Panc1 (cell line): ENCODE data around the gene CRIP2. TPM values are rescaled to one million over a fixed set of nuclear protein-coding genes. Genes with fewer than 3 reads are reported as not detected.

ENCODE experiments used
- ATAC-seq: fragments of 200-7000 bp; cut with Tn5 transposase; 2 replicates; pipeline ENCODE4 v1.9.1; 2020; ENCODE audit warnings: mild to moderate bottlenecking, moderate library complexity
- BruUV-seq: library from RNA; stranded (reverse); fragments of 400-500 nt; replicated peaks from 2 replicates; lab custom pipeline; 2021; lab: Mats Ljungman, UMichigan
- CTCF ChIA-PET: fragments of 300-600 bp; sonication (Branson Sonifier 250); formaldehyde crosslinking; loops from one replicate; lab custom pipeline; 2022; ENCODE audit warnings: antibody characterized with exemption; lab: Charles Lee
- POLR2A ChIA-PET: fragments of 300-600 bp; sonication (Branson Sonifier 250); formaldehyde crosslinking; loops from one replicate; lab custom pipeline; 2022; ENCODE audit warnings: antibody characterized with exemption; lab: Charles Lee
- DNase-seq: peaks from one replicate; pipeline ENCODE4 v3.0.0-alpha.2; 2010; ENCODE audit warnings: low read depth, low spot score
- H3K27ac ChIP-seq: 2 replicates; pipeline ENCODE4 v1.5.1; 2011; ENCODE audit warnings: mild to moderate bottlenecking, low read length, inconsistent platforms
- H3K27me3 ChIP-seq: fragments of 200-500 bp; sonication (Bioruptor generic); 2 replicates; pipeline ENCODE4 v1.6.0; 2014; ENCODE audit warnings: low read length, inconsistent platforms; ENCODE audit not compliant: control insufficient read depth, insufficient read depth
- H3K36me3 ChIP-seq: fragments of 200-500 bp; sonication (Bioruptor generic); 2 replicates; pipeline ENCODE4 v1.5.1; 2014; ENCODE audit warnings: inconsistent platforms, mild to moderate bottlenecking, low read length, moderate library complexity; ENCODE audit not compliant: control insufficient read depth, insufficient read depth
- H3K4me1 ChIP-seq: 2 replicates; pipeline ENCODE4 v1.5.1; 2011; ENCODE audit warnings: inconsistent platforms, mild to moderate bottlenecking, low read length, moderate library complexity; ENCODE audit not compliant: control insufficient read depth, insufficient read depth
- H3K4me3 ChIP-seq, 2 experiments: 2 replicates each; pipeline ENCODE4 v1.5.1; 2011 to 2012; ENCODE audit warnings: low read depth in 2 of 2, low read length in 2 of 2, mild to moderate bottlenecking in 2 of 2, inconsistent platforms in 1 of 2, moderate library complexity in 1 of 2
- H3K9me3 ChIP-seq: fragments of 200-500 bp; sonication (Bioruptor generic); 2 replicates; pipeline ENCODE4 v1.5.1; 2014; ENCODE audit warnings: low read depth, mild to moderate bottlenecking, inconsistent platforms, low read length, moderate library complexity; ENCODE audit not compliant: control insufficient read depth, insufficient read depth
- CTCF ChIP-seq: fragments of 450-650 bp; IDR thresholded peaks from 2 replicates; pipeline ENCODE4 v1.5.1; 2017; ENCODE audit warnings: mild to moderate bottlenecking
- POLR2AphosphoS5 ChIP-seq: IDR thresholded peaks from 2 replicates; pipeline ENCODE4 v1.6.1; 2012; ENCODE audit warnings: mild to moderate bottlenecking, low read depth, low read length, moderate library complexity
- REST ChIP-seq, 2 experiments: IDR thresholded peaks; 2 replicates each; pipeline ENCODE4 v1.6.1; 2011 to 2012; ENCODE audit warnings: low read depth in 2 of 2, control low read depth in 1 of 2, low read length in 1 of 2, mild to moderate bottlenecking in 1 of 2, moderate library complexity in 1 of 2; ENCODE audit not compliant: insufficient read depth in 1 of 2
- SIN3A ChIP-seq: IDR thresholded peaks from 2 replicates; pipeline ENCODE4 v1.6.1; 2012; ENCODE audit warnings: low read depth, mild to moderate bottlenecking, low read length, moderate library complexity, borderline replicate concordance; ENCODE audit not compliant: insufficient read depth
- TCF7L2 ChIP-seq: IDR thresholded peaks from 2 replicates; pipeline ENCODE4 v1.6.1; 2011; ENCODE audit warnings: mild to moderate bottlenecking, low read depth, low read length, inconsistent platforms
- in situ Hi-C: cut with HindIII; loops from 2 replicates; pipeline ENCODE4 v1.10.0; 2016; ENCODE audit warnings: low sequenced_read_pairs, low pct_unique_long_range_greater_than_20kb
- intact Hi-C: fragments of 100-400 bp; cut with micrococcal nuclease; formaldehyde crosslinking; loops from one replicate; pipeline ENCODE4 v1.10.0; 2022; ENCODE audit not compliant: unreplicated experiment
- total RNA-seq: library from RNA; stranded (reverse); gene quantifications from one replicate; pipeline ENCODE4 v1.2.1, GENCODE V29; 2021; ENCODE audit not compliant: unreplicated experiment

Gene CRIP2
- total RNA-seq, 1 experiment from 2014 or later = 280 TPM

GRCh38 chr14:105488781-105489541 lies 14.3 kb downstream of the CRIP2 start:
- TF ChIP-seq POLR2AphosphoS5 (no peak), TCF7L2 (no peak), CTCF (no peak), SIN3A (no peak), REST (IDR thresholded peaks at IDR 0.05; ENCODE audit: insufficient read depth in 1 of 2, low read depth in 2 of 2, low read length in 1 of 2) (no peak)
- CTCF ChIA-PET = interaction anchor here (0.7 to 1.7 kb wide), 4 partner anchors 8 to 39 kb away, joined by 3 to 18 read pairs (median 3); no protein-coding TSS in a partner anchor
- ATAC-seq = no peak
- peak overlapping the region; percentile 58 to 67 for H3K4me3 ChIP-seq
- POLR2A ChIA-PET = interaction anchor here (0.9 kb wide), 1 partner anchor 18 kb away, joined by 3 read pairs; no protein-coding TSS in a partner anchor
- H3K27me3 ChIP-seq = no peaks in the 10 kb centered on the region
- no TSS peak for BruUV-seq
- in situ Hi-C loops = no loop called here
- intact Hi-C loops = loop anchor here (10.0 kb wide), 1 partner anchor 114 kb away; no protein-coding TSS in a partner anchor
- no peaks in the 10 kb centered on the region; the same call in 1 of the 2 replicates for H3K36me3 ChIP-seq
- peaks cover 27% of the 10 kb centered on the region for H3K4me1 ChIP-seq
- peak overlapping the region; percentile 81 for H3K27ac ChIP-seq
- no peaks in the 10 kb centered on the region for H3K9me3 ChIP-seq
- no peak for DNase-seq

- Histone ChIP-seq H3K9me3 (no peaks in the 10 kb centered on the region), H3K27ac (peak overlapping the region; percentile 81), H3K4me3 (peak overlapping the region; percentile 58 to 67), H3K36me3 (no peaks in the 10 kb centered on the region; the same call in 1 of the 2 replicates), H3K27me3 (no peaks in the 10 kb centered on the region), H3K4me1 (peaks cover 20% of the 10 kb centered on the region)
- in situ Hi-C loops (no loop called here), intact Hi-C loops (loop anchor here (10.0 kb wide), 1 partner anchor 115 kb away; no protein-coding TSS in a partner anchor)
- TF ChIP-seq SIN3A (0 out of 2 replicates have a peak, but pooled peaks have one; percentile 17), REST (IDR thresholded peaks at IDR 0.05; ENCODE audit: insufficient read depth in 1 of 2, low read depth in 2 of 2, low read length in 1 of 2) (no peak), CTCF (peak; percentile 59), TCF7L2 (peak; percentile 91), POLR2AphosphoS5 (peak; percentile 69; the same call in 1 of the 2 replicates)
- no TSS peak for BruUV-seq
- ATAC-seq = peak; percentile 28
- ChIA-PET CTCF (interaction anchor here (0.7 to 1.7 kb wide), 5 partner anchors 9 to 119 kb away, joined by 3 to 18 read pairs (median 3); no protein-coding TSS in a partner anchor), POLR2A (interaction anchor here (0.5 to 0.9 kb wide), 3 partner anchors 19 to 193 kb away, joined by 3 to 8 read pairs (median 3); no protein-coding TSS in a partner anchor)
- no peak for DNase-seq
These were observed 15.1 kb downstream of the CRIP2 start for GRCh38 chr14:105489542-105490266.
